Uterus (tissue), 4 donors: ENCODE data around the gene STRN. TPM values are rescaled to one million over a fixed set of nuclear protein-coding genes. Genes with fewer than 3 reads are reported as not detected.
"Not testable (repeated sequence)": the region's sequence is repeated elsewhere in the genome, so short reads cannot be mapped to it uniquely, and the experiment has no call there.

Experiments used
- DNase-seq, 2 donors: peaks; one replicate each; pipeline ENCODE4 v3.0.0-alpha.2; 2019 to 2020
- H3K27ac ChIP-seq, 2 donors: fragments of 200-600 bp; sonication (generic); 1 replicate in 1 of 2; 2 replicates in 1 of 2; pipeline ENCODE4 v1.5.1; 2016 to 2018
- H3K27me3 ChIP-seq, 2 donors: fragments of 200-600 bp; sonication (generic); one replicate each; pipeline ENCODE4 v1.5.1; 2018 to 2019; ENCODE audit warnings: control low read depth in 1 of 2
- H3K36me3 ChIP-seq, 2 donors: fragments of 200-600 bp; sonication (generic); one replicate each; pipeline ENCODE4 v1.5.1; 2019; ENCODE audit warnings: control low read depth in 1 of 2
- H3K4me1 ChIP-seq, 2 donors: fragments of 200-600 bp; sonication (generic); one replicate each; pipeline ENCODE4 v1.5.1; 2018 to 2019; ENCODE audit warnings: control low read depth in 1 of 2
- H3K4me3 ChIP-seq, 2 donors: fragments of 200-600 bp; sonication (generic); 1 replicate in 1 of 2; 2 replicates in 1 of 2; pipeline ENCODE4 v1.5.1; 2018 to 2019; ENCODE audit warnings: mild to moderate bottlenecking in 1 of 2
- H3K9me3 ChIP-seq, 2 donors: fragments of 200-600 bp; sonication (generic); one replicate each; pipeline ENCODE4 v1.5.1; 2019; ENCODE audit warnings: control low read depth in 1 of 2
- CTCF ChIP-seq, 4 experiments: fragments of 200-600 bp in 2 of 4; fragments of 450-650 bp in 2 of 4; sonication (generic) in 2 of 4; IDR thresholded peaks; one replicate each; pipeline ENCODE4 v1.5.1; 2016 to 2019; ENCODE audit warnings: antibody characterized with exemption in 4 of 4, mild to moderate bottlenecking in 2 of 4, moderate library complexity in 1 of 4
- POLR2A ChIP-seq, 2 donors: fragments of 450-650 bp; IDR thresholded peaks; one replicate each; pipeline ENCODE4 v1.6.1; 2016; ENCODE audit warnings: antibody characterized with exemption in 2 of 2, mild to moderate bottlenecking in 1 of 2, moderate library complexity in 1 of 2
- intact Hi-C: fragments of 100-400 bp; cut with DNase I; formaldehyde crosslinking; loops from one replicate; pipeline ENCODE4 v1.15.1; 2023; ENCODE audit warnings: low total_unique reads
- total RNA-seq, 4 donors: library from RNA; depleted of rRNA in 3 of 4; stranded (reverse); fragments of >200 nt in 3 of 4; gene quantifications; one replicate each; pipeline versions ENCODE4 v1.1.0 to v1.2.4, GENCODE V29; 2014 to 2023
- donor health status: DM: yes; HTN: yes; CAD: no.

STRN gene
- total RNA-seq, 4 donors from 2014 or later, result 12.0 to 29.0 (median 20.2) TPM

DNA sequence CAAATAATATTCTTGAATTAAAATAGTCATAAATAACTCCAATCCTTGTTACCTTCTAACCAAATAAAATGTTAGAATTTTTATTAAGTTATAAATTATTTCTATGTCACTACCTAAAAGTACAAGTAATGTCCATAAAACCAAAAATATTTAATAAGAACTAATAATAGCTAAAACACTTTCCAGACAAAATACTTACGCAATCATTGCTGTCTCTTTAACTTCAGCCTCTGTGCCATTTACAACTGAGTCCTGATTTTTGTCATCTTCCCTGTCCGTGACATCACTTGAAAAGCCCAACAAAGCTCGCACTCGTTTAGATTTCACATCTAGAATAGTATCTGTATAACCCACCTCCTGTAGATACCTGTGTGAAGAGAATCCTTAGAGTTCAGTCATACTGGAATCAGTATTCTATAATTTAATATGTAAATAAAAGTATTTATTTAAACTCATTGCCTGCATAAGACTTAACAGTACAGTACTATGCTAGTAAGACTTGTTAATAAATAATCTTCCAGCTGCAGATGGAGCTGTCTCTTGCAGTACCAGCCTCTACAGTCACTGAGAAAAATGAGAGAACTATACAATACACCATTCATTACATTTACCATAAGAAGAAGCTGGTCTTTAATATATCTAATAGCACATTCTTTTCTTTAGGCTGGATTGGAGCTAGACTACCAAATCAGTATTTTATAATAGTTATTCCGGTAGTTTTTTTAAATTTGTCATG, 63.8 kb downstream of the STRN start:
- no peaks in the 10 kb centered on the region for H3K4me1 ChIP-seq
- H3K27me3 ChIP-seq, result no peaks in the 10 kb centered on the region
- intact Hi-C loops, result no loop called here
- H3K9me3 ChIP-seq, result no peaks in the 10 kb centered on the region
- TF ChIP-seq POLR2A (IDR thresholded peaks at IDR 0.05) (no peak), CTCF (IDR thresholded peaks at IDR 0.05) (no peak)
- no peaks in the 10 kb centered on the region for H3K36me3 ChIP-seq
- no peak overlapping the region for H3K4me3 ChIP-seq
- H3K27ac ChIP-seq, result no peak overlapping the region
- DNase-seq, result no peak

DNA sequence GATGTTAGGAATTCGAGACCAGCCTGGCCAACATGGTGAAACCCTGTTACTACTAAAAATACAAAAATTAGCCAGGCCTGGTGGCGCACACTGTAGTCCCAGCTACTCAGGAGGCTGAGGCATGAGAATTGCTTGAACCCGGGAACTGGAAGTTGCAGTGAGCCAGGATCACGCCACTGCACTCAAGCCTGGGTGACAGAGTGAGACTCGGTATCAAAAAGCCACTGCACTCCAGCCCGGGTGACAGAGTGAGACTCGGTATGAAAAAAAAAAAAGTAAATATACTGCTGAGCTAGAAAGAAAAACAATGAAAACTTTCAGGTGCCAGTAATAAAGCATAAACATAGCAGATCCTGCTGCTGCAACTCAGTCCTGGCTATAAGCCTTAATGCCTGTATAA, 73.5 kb downstream of the STRN start:
- Histone ChIP-seq H3K36me3 (no peaks in the 10 kb centered on the region), H3K9me3 (no peaks in the 10 kb centered on the region), H3K27me3 (no peaks in the 10 kb centered on the region), H3K27ac (no peak overlapping the region), H3K4me1 (no peaks in the 10 kb centered on the region), H3K4me3 (no peak overlapping the region)
- DNase-seq, result no peak
- no peak for TF ChIP-seq POLR2A (IDR thresholded peaks at IDR 0.05)
- intact Hi-C loops, result no loop called here

- Histone ChIP-seq H3K4me1 (no peaks in the 10 kb centered on the region), H3K4me3 (no peak overlapping the region), H3K9me3 (no peaks in the 10 kb centered on the region), H3K27me3 (no peaks in the 10 kb centered on the region), H3K36me3 (no peaks in the 10 kb centered on the region), H3K27ac (no peak overlapping the region)
- intact Hi-C loops, result no loop called here
- no peak for DNase-seq
- TF ChIP-seq POLR2A (IDR thresholded peaks at IDR 0.05) (no peak), CTCF (IDR thresholded peaks at IDR 0.05) (no peak)
Measured at GRCh38 chr2:36889795-36890194, 76.5 kb downstream of the STRN start.

- DNase-seq, H3K27me3 ChIP-seq, intact Hi-C loops, H3K9me3 ChIP-seq, H3K36me3 ChIP-seq, H3K4me3 ChIP-seq, H3K27ac ChIP-seq, H3K4me1 ChIP-seq: not testable (repeated sequence)
Measured at GRCh38 chr2:36887095-36887494, 79.2 kb downstream of the STRN start.

DNA sequence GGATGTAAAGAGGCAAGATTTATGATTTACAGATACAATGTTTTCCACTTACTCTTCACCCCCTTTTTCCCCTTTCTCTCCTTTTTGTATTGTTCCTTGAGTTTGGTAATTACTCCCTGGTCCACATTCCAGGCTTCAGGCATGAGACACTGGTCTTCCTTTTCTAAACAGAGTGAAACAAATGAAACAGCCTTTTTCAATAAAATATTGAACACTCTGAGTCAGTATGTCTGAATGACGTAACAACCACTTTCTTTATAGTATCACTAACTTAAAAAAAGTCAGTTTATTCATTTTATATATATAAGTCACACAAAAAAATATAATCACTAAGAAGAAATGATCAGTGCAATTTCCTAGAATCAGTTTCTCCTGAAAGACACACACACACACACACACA, 79.7 kb downstream of the STRN start:
- DNase-seq, result no peak
- H3K4me1 ChIP-seq, result no peaks in the 10 kb centered on the region
- H3K4me3 ChIP-seq, result no peak overlapping the region
- H3K36me3 ChIP-seq, result no peaks in the 10 kb centered on the region
- TF ChIP-seq POLR2A (IDR thresholded peaks at IDR 0.05), result no peak
- no peak for TF ChIP-seq CTCF (IDR thresholded peaks at IDR 0.05)
- no peak overlapping the region for H3K27ac ChIP-seq
- H3K27me3 ChIP-seq, result no peaks in the 10 kb centered on the region
- no peaks in the 10 kb centered on the region for H3K9me3 ChIP-seq
- intact Hi-C loops, result no loop called here

GRCh38 chr2:36885605-36886004, 80.7 kb downstream of the STRN start:
- no peak for DNase-seq
- no peaks in the 10 kb centered on the region for H3K36me3 ChIP-seq
- H3K4me1 ChIP-seq, result no peaks in the 10 kb centered on the region
- no peak overlapping the region for H3K27ac ChIP-seq
- H3K27me3 ChIP-seq, result no peaks in the 10 kb centered on the region
- TF ChIP-seq CTCF (IDR thresholded peaks at IDR 0.05) (no peak), POLR2A (IDR thresholded peaks at IDR 0.05) (no peak)
- H3K9me3 ChIP-seq, result no peaks in the 10 kb centered on the region
- H3K4me3 ChIP-seq, result no peak overlapping the region
- intact Hi-C loops, result no loop called here
